Thoracic aorta (tissue), 2 donors: ENCODE measurements around the gene BLM. TPM values are rescaled to one million over a fixed set of nuclear protein-coding genes. Genes with fewer than 3 reads are reported as not detected.

Experiments used
- ATAC-seq: fragments of 150-250 bp; one replicate; pipeline ENCODE4 v1.8.0; 2017; ENCODE audit warnings: low read depth; ENCODE audit not compliant: insufficient number of reproducible peaks, low FRiP score
- DNase-seq: peaks from one replicate; pipeline ENCODE4 v3.0.0-alpha.2; 2020; ENCODE audit warnings: low spot score
- H3K27ac ChIP-seq, 2 donors: fragments of 200-600 bp; sonication (generic); 1 replicate in 1 of 2; 2 replicates in 1 of 2; pipeline ENCODE4 v1.5.1; 2016; ENCODE audit warnings: mild to moderate bottlenecking in 2 of 2, moderate library complexity in 2 of 2
- H3K27me3 ChIP-seq: fragments of 200-600 bp; sonication (generic); replicated peaks from 2 replicates; pipeline ENCODE4 v1.6.0; 2016; ENCODE audit warnings: mild to moderate bottlenecking; ENCODE audit not compliant: insufficient read depth
- H3K36me3 ChIP-seq: fragments of 200-600 bp; sonication (generic); one replicate; pipeline ENCODE4 v1.5.1; 2016
- H3K4me1 ChIP-seq, 2 donors: fragments of 200-600 bp; sonication (generic); 1 replicate in 1 of 2; 2 replicates in 1 of 2; pipeline versions ENCODE4 v1.5.1 to v1.6.0; 2016; ENCODE audit warnings: low read depth in 2 of 2, mild to moderate bottlenecking in 1 of 2; ENCODE audit not compliant: control insufficient read depth in 1 of 2
- H3K4me3 ChIP-seq: fragments of 200-600 bp; sonication (generic); 2 replicates; pipeline ENCODE4 v1.5.1; 2016; ENCODE audit warnings: mild to moderate bottlenecking
- H3K9me3 ChIP-seq: fragments of 200-600 bp; sonication (generic); 2 replicates; pipeline ENCODE4 v1.5.1; 2016
- total RNA-seq, 2 donors: library from RNA; depleted of rRNA; stranded (reverse); fragments of >200 nt; gene quantifications; one replicate each; pipeline versions ENCODE4 v1.1.0 to v1.2.3, GENCODE V29; 2016
- TF ChIP-seq, protein P1 (sequence below): fragments of 200-600 bp; sonication (generic); IDR thresholded peaks from one replicate; pipeline ENCODE4 v1.5.1; 2019; ENCODE audit warnings: antibody characterized with exemption

Gene BLM
- total RNA-seq, 2 donors from 2014 or later, result 0.49 to 0.81 TPM

DNA sequence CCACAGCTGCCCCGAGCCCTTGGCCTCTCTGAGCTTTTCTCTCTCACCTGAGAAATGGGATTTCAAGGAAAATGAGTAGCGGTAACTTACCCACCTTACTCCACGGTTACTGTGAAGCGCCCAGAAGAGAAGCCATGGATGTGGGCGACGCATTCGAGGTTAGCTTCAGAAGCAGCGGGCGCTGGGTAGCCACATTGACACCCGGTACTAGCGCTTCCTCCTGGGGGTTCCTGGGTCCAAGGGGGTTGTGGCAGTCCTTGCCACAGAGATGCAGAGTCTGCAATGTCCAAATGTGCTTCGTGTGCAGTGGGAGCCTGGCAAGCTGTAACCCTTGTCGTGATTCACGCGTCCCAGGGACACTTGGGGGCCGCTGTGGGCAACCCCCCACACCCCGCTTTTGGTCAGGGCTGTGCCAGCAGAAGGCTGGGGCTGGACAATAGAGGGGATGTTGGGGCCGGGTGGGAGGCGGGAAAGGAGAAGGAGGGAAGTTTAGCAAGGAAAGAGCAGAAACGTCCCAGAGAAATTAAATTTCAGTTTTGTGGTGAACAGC, 109.8 kb downstream of the BLM start:
- TF ChIP-seq, protein P1, sequence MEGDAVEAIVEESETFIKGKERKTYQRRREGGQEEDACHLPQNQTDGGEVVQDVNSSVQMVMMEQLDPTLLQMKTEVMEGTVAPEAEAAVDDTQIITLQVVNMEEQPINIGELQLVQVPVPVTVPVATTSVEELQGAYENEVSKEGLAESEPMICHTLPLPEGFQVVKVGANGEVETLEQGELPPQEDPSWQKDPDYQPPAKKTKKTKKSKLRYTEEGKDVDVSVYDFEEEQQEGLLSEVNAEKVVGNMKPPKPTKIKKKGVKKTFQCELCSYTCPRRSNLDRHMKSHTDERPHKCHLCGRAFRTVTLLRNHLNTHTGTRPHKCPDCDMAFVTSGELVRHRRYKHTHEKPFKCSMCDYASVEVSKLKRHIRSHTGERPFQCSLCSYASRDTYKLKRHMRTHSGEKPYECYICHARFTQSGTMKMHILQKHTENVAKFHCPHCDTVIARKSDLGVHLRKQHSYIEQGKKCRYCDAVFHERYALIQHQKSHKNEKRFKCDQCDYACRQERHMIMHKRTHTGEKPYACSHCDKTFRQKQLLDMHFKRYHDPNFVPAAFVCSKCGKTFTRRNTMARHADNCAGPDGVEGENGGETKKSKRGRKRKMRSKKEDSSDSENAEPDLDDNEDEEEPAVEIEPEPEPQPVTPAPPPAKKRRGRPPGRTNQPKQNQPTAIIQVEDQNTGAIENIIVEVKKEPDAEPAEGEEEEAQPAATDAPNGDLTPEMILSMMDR, result no peak
- DNase-seq, result no peak
- Histone ChIP-seq H3K36me3 (no peaks in the 10 kb centered on the region), H3K4me3 (no peak overlapping the region), H3K9me3 (no peaks in the 10 kb centered on the region), H3K27ac (no peak overlapping the region), H3K27me3 (no peaks in the 10 kb centered on the region), H3K4me1 (no peaks in the 10 kb centered on the region)
- no peak for ATAC-seq

DNA sequence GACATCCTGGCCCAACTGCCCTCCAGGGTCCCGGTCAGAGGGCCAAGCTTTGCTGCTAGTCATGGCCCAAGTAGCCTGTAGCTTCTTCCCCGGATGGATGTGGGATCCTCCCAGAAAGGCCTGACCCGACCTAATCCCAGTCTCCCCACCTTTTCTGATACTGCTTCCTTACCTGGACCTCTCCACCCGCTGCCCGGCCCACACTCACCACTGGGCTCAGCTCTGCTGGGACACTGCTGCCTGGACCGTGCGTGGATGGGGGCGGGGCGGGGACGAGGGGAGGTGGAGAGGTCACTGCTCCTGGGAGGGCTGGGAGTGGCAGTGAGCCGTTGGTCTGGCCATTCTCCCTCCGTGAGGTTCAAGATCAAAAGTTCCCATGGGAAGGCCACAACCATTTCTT, 111.0 kb downstream of the BLM start:
- Histone ChIP-seq H3K36me3 (no peaks in the 10 kb centered on the region), H3K27ac (no peak overlapping the region), H3K27me3 (no peaks in the 10 kb centered on the region), H3K9me3 (no peaks in the 10 kb centered on the region), H3K4me1 (no peaks in the 10 kb centered on the region), H3K4me3 (no peak overlapping the region)
- TF ChIP-seq, protein P1, result no peak
- ATAC-seq (no peak), DNase-seq (no peak)

DNA sequence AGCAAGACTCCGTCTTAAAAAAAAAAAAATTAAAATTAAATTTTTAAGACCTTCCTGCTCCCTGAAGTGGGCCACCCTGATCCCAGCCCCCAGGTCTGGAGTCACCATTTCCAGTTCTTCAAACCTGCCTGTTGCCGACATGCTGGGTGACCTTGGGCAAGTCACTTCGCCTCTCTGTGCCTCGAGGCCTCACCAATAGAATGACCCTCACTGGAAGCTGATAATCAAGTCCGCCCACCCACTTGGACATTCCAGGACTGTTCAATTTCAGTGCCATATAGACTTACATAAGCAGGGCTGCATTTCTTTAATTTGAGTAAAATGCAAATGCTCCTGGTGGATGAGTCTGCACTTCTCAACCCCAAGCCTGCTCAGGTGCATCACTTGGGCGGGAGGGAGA, 112.0 kb downstream of the BLM start:
- no peaks in the 10 kb centered on the region for H3K4me1 ChIP-seq
- H3K36me3 ChIP-seq, result no peaks in the 10 kb centered on the region
- no peak overlapping the region for H3K4me3 ChIP-seq
- no peaks in the 10 kb centered on the region for H3K9me3 ChIP-seq
- no peak for DNase-seq
- no peak overlapping the region for H3K27ac ChIP-seq
- TF ChIP-seq, protein P1, result no peak
- no peak for ATAC-seq
- no peaks in the 10 kb centered on the region for H3K27me3 ChIP-seq

DNA sequence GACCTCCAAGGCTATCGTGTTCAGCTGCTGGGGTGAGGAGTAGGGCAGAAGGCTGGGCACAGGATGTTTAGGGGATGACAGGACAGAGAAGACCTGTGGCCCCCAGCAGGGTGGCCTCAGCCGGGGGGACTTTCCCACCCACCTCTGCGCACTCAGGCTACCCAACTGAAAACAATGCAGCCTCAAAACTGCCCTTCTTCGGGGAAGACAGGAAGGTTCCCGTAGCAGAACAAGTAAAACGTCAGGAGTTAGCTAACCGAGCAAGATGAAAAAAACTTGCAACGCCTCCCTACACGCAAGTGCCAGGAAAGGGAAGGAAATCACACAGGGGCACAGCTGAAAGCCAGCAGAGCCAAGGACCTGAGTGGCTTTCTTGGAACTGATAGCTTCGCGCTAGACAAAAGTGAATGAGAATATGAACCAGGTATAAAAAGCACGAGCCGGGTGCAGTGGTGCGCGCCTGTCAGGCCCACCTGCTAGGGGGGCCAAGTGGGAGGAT, 112.8 kb downstream of the BLM start:
- Histone ChIP-seq H3K4me1 (no peaks in the 10 kb centered on the region), H3K27ac (peak overlapping the region in 1 of 2 donors; percentile 41), H3K4me3 (peak overlapping the region; percentile 36), H3K9me3 (no peaks in the 10 kb centered on the region), H3K27me3 (no peaks in the 10 kb centered on the region), H3K36me3 (no peaks in the 10 kb centered on the region)
- ATAC-seq (no peak), DNase-seq (no peak)
- TF ChIP-seq, protein P1, result no peak

DNA sequence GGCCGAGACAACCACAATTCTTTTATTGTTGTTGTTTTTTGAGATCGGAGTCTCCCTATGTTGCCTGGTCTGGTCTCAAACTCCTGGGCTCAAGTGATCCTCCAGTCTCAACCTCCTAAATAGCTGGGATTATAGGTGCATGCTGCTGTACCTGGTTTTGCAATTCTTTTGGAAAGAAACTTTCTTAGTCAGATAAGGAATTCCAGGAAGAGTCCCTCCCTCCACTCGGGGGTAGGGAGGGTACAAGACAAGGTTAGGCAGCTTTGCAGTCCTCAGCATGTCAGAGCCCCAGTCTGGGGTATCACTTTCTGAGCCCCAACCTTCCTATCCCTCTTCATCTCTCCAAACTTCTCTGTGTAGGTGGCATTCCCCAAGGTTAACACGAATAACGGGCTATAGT, 117.5 kb downstream of the BLM start:
- no peak overlapping the region for H3K4me3 ChIP-seq
- no peaks in the 10 kb centered on the region for H3K4me1 ChIP-seq
- no peak for ATAC-seq
- TF ChIP-seq, protein P1, result no peak
- H3K9me3 ChIP-seq, result no peaks in the 10 kb centered on the region
- no peak overlapping the region for H3K27ac ChIP-seq
- DNase-seq, result no peak
- no peaks in the 10 kb centered on the region for H3K36me3 ChIP-seq
- no peaks in the 10 kb centered on the region for H3K27me3 ChIP-seq
